GM19467 (cell line): ENCODE data around the gene KAT14.
"Not testable (repeated sequence)": the region's sequence is repeated elsewhere in the genome, so short reads cannot be mapped to it uniquely, and the experiment has no call there.

Experiments used
- ATAC-seq: cut with Tn5 transposase; IDR thresholded peaks from one replicate; pipeline ENCODE4 v1.9.1; 2021; ENCODE audit warnings: mild to moderate bottlenecking, moderate library complexity; ENCODE audit not compliant: unreplicated experiment

KAT14 gene

DNA sequence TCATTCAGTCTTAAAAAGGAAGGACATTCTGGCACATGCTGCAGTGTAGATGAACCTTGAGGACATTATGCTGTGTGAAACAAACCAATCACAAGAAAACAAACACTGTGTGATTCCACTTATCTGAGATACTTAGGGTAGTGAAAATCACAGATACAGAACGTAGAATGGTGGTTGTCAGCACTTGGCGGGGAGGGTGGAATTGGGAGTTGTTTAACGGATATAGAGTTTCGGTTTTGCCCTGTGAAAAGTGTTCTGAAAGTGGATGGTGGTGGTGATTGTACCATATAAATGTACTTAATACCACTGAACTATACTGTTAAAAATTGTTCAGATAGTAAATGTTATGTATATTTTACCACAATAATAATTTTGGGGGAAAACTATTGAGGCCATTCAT lies 18.4 kb downstream of the KAT14 start:
- no peak for ATAC-seq

DNA sequence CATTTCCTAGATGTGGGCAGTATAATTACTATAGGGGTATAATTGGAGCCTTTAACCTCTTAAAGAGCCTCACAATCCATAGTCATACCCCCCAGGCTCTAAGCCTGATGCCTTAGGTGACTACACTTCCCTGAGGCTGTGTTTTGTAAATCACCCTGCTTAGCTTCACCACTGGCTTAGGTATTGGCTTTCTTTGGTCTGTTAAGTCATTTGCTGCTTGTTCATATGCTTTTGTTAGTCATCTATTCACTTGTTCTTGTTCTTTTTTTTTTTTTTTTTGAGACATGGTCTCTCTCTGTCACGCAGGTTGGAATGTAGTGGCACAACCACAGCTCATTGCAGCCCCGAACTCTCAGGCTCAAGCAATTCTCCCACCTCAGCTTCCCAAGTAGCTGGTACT lies 26.7 kb downstream of the KAT14 start:
- ATAC-seq: no peak

- no peak for ATAC-seq
Measured at GRCh38 chr20:18165553-18165952, 27.9 kb downstream of the KAT14 start.

GRCh38 chr20:18166241-18166881 lies 28.7 kb downstream of the KAT14 start:
- ATAC-seq: no peak

DNA sequence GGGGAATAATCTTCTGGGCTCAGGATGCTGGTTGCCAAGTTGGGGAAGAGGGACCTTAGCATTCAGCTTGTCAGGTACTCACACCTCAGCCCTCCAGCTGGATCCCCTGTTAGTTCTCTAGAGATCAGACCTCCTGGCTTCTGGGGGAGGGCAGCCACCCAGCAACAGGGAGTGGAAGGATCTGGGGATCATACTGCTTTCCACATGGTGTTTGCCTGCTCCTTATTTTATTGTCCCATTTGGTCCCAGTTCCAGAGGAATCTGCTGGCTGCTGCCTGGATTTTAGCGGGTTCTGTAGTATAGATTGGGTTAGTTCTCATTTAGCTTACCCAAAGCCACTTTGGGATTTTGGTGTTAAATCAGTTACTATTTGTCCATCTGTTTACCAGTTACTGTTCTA lies 29.3 kb downstream of the KAT14 start:
- no peak for ATAC-seq

GRCh38 chr20:18172379-18172778 lies 34.7 kb downstream of the KAT14 start:
- no peak for ATAC-seq

GRCh38 chr20:18174906-18175683 lies 37.4 kb downstream of the KAT14 start:
- ATAC-seq: no peak

GRCh38 chr20:18176318-18176785 lies 38.7 kb downstream of the KAT14 start:
- no peak for ATAC-seq

GRCh38 chr20:18180366-18180765 lies 42.7 kb downstream of the KAT14 start:
- ATAC-seq: not testable (repeated sequence)

- no peak for ATAC-seq
Measured at GRCh38 chr20:18180815-18181214, 43.2 kb downstream of the KAT14 start.

DNA sequence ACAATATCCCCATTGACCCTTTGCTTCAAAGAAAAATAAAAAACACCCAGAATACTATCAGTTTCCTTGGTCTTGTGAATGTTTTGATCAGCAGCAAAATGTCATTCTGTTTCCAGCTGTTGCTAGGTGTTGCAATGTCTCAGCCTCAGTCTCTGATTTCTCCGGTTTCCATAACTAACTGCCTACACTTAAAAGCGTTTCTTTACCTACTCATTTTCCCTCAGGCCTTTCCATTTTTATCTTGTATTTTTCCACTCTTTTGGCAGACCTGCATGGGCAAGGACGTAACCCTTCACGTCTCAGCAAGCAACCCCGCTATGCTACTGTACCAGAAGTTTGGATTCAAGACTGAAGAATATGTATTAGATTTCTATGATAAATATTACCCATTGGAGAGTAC lies 49.4 kb downstream of the KAT14 start:
- ATAC-seq: no peak

DNA sequence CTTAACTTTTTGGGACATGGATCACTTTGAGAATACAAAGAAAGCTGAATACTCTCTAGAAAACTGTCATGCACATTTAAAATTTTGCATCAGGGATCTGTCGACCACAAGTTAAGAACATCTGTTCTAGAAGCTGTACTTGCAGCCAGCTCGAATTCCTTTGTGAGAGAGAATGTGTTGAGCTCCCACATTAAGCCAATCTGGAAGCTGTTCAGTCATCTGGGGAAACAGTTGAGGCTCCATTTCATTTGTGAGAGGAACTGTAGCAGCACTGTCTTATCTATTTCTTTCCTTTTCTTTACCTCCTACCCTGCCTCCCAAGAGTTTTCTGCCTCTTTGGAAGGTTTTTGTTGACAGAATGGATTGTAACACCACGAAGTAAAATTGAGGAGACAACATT lies 50.8 kb downstream of the KAT14 start:
- ATAC-seq: no peak

DNA sequence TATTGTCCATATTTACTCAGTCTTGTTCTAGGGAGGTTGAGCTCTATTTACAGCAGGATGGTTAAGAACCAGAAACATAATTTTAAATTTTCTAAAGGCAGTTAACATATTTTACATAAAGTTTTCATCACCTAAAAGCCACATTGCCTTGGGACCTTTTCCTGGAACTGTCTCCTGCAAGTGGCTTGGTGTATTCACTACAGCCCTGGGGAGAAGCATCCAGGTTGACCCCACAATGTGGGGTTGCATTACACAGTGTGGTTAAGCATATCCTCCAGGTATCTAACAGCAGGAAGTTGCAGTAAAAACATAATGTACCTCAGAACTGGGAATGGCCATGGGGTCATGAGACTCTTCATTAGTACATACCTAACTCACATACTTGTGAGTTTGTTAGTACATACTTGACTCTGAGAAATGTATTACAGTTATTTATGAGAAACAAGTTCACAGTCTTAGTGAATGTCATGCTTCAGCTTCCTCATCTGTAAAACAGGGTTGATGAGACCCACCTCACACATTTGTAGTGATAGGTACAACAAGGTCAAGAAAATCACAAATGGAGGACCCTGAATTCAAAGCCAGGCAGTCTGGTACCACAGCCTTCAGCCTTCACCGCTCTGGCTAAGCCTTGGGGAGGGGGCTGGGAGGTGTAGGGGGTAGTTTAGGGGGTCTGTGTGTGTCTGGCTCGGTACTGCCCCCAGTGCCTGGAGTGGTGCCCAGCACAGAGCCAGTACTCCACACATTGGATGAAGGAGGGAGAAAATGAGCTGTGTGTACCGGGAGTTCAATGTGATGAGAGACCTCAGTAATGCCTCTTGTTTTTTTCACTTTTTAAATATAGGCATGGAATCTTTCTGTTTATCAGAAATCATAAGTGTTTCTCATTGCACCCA lies 52.9 kb downstream of the KAT14 start:
- ATAC-seq: no peak

- no peak for ATAC-seq
Measured at GRCh38 chr20:18191306-18191705, 53.6 kb downstream of the KAT14 start.

GRCh38 chr20:18194461-18194860 lies 56.8 kb downstream of the KAT14 start:
- ATAC-seq: not testable (repeated sequence)

GRCh38 chr20:18195931-18196330 lies 58.3 kb downstream of the KAT14 start:
- ATAC-seq: no peak

DNA sequence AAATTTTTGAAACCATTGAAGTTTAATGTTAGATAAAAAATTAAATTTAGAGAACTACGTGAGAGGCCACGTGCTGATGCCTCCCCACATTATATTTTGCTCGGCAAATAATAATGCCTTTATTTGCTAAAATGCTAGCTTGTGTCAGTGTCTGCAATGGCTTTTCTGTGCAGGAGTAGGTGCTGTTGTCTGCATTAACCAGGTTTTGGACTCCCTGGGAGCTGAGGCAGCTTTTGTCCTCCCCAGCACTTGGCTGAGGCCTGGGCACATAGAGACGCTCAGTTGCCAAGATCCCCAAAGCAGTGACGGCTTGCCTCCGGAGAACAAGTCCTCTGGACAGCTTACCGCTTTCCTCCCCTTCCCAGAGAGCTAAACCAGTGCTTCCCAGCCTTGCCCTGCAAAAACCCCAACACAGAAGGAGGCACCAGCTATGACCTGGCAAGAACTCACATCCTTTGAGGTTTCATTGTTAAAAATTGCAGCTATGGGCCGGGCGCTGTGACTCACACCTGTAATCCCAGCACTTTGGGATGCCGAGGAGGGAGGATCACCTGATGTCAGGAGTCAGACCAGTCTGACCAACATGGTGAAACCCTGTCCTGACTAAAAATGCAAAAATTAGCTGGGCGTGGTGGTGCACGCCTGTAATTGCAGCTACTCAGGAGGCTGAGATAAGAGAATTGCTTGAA lies 59.9 kb downstream of the KAT14 start:
- no peak for ATAC-seq

- ATAC-seq: no peak
Measured at GRCh38 chr20:18202966-18203365, 65.3 kb downstream of the KAT14 start.

- not testable (repeated sequence) for ATAC-seq
Measured at GRCh38 chr20:18203700-18204099, 66.0 kb downstream of the KAT14 start.

DNA sequence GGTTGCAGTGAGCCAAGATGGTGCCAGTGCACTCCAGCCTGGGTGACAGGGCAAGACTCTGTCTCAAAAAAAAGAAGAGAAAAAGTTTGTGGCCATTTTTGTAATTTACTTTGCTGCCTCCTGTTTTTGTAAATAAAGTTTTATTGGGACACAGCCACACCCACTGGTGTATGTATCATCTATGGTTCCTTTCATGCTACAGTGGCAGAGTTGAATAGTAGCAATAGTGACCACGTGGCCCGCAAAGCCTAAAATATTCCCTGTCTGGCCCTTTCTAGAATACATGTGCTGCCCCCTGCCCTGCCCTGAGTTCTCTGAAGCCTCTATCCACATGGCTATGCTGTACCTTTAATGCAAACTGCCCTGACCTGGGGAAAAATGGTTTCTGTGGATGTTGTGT lies 75.3 kb downstream of the KAT14 start:
- ATAC-seq: no peak

DNA sequence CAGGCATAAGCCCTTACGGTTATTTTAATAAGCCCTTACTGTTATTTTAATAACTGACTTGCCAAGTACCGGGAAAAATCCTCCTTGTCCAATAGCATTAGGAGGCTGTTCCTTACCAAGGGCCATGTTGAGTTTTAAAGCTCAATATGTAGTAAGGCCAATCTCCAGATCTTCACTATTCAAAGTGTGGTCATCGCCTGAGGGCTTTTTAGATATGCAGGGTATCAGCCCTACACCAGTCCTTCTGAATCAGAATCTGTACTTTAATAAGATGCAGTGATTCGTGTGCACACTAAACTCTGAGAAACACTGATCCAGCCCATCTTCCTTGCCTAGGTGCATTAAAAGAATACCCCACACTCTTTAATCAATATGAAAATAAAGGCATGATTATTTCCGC lies 77.9 kb downstream of the KAT14 start:
- ATAC-seq: no peak
